LoVo (cell line): ENCODE results near the gene GPR55.

Source experiments
- DNase-seq: peaks from one replicate; pipeline ENCODE4 v3.0.0-alpha.2; 2016; ENCODE audit warnings: low spot score

The GPR55 gene

GRCh38 chr2:230934231-230935129, 9.4 kb upstream of the GPR55 start:
- no peak for DNase-seq

- no peak for DNase-seq
These were observed 8.6 kb upstream of the GPR55 start for GRCh38 chr2:230933521-230934180.

- DNase-seq, result no peak
These were observed 7.8 kb upstream of the GPR55 start for GRCh38 chr2:230932556-230933511.

GRCh38 chr2:230931556-230932231, 6.7 kb upstream of the GPR55 start:
- DNase-seq, result no peak

GRCh38 chr2:230930928-230931555, 6.0 kb upstream of the GPR55 start:
- DNase-seq, result no peak

GRCh38 chr2:230930149-230930780, 5.2 kb upstream of the GPR55 start:
- DNase-seq, result no peak

- DNase-seq, result no peak
These were observed 4.5 kb upstream of the GPR55 start for GRCh38 chr2:230929381-230930148.

GRCh38 chr2:230928701-230929380, 3.8 kb upstream of the GPR55 start:
- DNase-seq, result no peak

- no peak for DNase-seq
These were observed 2.8 kb upstream of the GPR55 start for GRCh38 chr2:230927711-230928341.

GRCh38 chr2:230925879-230926765, 1.1 kb upstream of the GPR55 start:
- no peak for DNase-seq

- DNase-seq, result no peak
These were observed 419 bp upstream of the GPR55 start for GRCh38 chr2:230925443-230925878.

GRCh38 chr2:230924092-230924469, 961 bp downstream of the GPR55 start:
- DNase-seq, result no peak

GRCh38 chr2:230922951-230923717, 1.9 kb downstream of the GPR55 start:
- no peak for DNase-seq

- DNase-seq, result no peak
These were observed 3.0 kb downstream of the GPR55 start for GRCh38 chr2:230921806-230922595.

- DNase-seq, result no peak
These were observed 4.9 kb downstream of the GPR55 start for GRCh38 chr2:230920167-230920566.

GRCh38 chr2:230919681-230920080, 5.4 kb downstream of the GPR55 start:
- DNase-seq, result no peak
